GM23338 (cell line): Measurements from ENCODE around the gene TTC23. TPM values are rescaled to one million over a fixed set of nuclear protein-coding genes. Genes with fewer than 3 reads are reported as not detected.

Source experiments
- ATAC-seq: fragments of 200-7000 bp; cut with Tn5 transposase; 3 replicates; pipeline ENCODE4 v1.9.1; 2020
- DNase-seq: peaks from one replicate; pipeline ENCODE4 v3.0.0-alpha.2; 2015; ENCODE audit warnings: low spot score
- H2AFZ ChIP-seq: fragments of 200-600 bp; sonication (generic); 2 replicates; pipeline ENCODE4 v1.8.0; 2016; ENCODE audit warnings: antibody characterized with exemption, mild to moderate bottlenecking, moderate library complexity
- H3F3A ChIP-seq: fragments of 200-600 bp; sonication (generic); replicated peaks from 2 replicates; pipeline ENCODE4 v1.8.0; 2017; ENCODE audit warnings: antibody characterized with exemption, mixed run types, low read depth
- H3K27ac ChIP-seq: fragments of 200-600 bp; sonication (generic); 2 replicates; pipeline ENCODE4 v1.6.1; 2016; ENCODE audit warnings: low read depth
- H3K27me3 ChIP-seq: fragments of 200-600 bp; sonication (generic); 2 replicates; pipeline ENCODE4 v1.8.0; 2016; ENCODE audit warnings: mild to moderate bottlenecking, mixed run types, moderate library complexity; ENCODE audit not compliant: insufficient read depth
- H3K36me3 ChIP-seq: fragments of 200-600 bp; sonication (generic); 2 replicates; pipeline ENCODE4 v1.8.0; 2016; ENCODE audit warnings: mild to moderate bottlenecking; ENCODE audit not compliant: insufficient read depth
- H3K4me1 ChIP-seq: fragments of 200-600 bp; sonication (generic); 2 replicates; pipeline ENCODE4 v1.8.0; 2016; ENCODE audit warnings: mild to moderate bottlenecking, moderate library complexity; ENCODE audit not compliant: insufficient read depth
- H3K4me2 ChIP-seq: fragments of 200-600 bp; sonication (generic); 2 replicates; pipeline ENCODE4 v1.7.1; 2017; ENCODE audit warnings: mixed run types
- H3K4me3 ChIP-seq: fragments of 200-600 bp; sonication (generic); 2 replicates; pipeline ENCODE4 v1.6.1; 2016; ENCODE audit warnings: mixed run types
- H3K79me2 ChIP-seq: fragments of 200-600 bp; sonication (generic); replicated peaks from 2 replicates; pipeline ENCODE4 v1.8.0; 2017; ENCODE audit warnings: mild to moderate bottlenecking; ENCODE audit not compliant: insufficient read depth
- H3K9me2 ChIP-seq: fragments of 200-600 bp; sonication (generic); 2 replicates; pipeline ENCODE4 v1.8.0; 2017; ENCODE audit not compliant: insufficient read depth
- H4K20me1 ChIP-seq: fragments of 200-600 bp; sonication (generic); replicated peaks from 2 replicates; pipeline ENCODE4 v1.8.0; 2017; ENCODE audit warnings: mild to moderate bottlenecking; ENCODE audit not compliant: insufficient read depth
- H3K27ac Mint-ChIP-seq: 2 replicates; pipeline ENCODE4 v1.8.0; 2020; ENCODE audit warnings: inconsistent platforms, mild to moderate bottlenecking, moderate library complexity, mixed read lengths
- H3K27me3 Mint-ChIP-seq: 3 replicates; pipeline ENCODE4 v1.8.0; 2022; ENCODE audit warnings: low read depth, mild to moderate bottlenecking, moderate library complexity, mixed read lengths, inconsistent platforms; ENCODE audit not compliant: insufficient read depth, poor library complexity
- H3K36me3 Mint-ChIP-seq: 3 replicates; pipeline ENCODE4 v1.8.0; 2021; ENCODE audit warnings: low read depth, mild to moderate bottlenecking, inconsistent platforms, moderate library complexity, mixed read lengths
- H3K4me1 Mint-ChIP-seq: 3 replicates; pipeline ENCODE4 v1.8.0; 2020; ENCODE audit warnings: mild to moderate bottlenecking, inconsistent platforms, mixed read lengths
- H3K4me3 Mint-ChIP-seq: 3 replicates; pipeline ENCODE4 v1.8.0; 2021; ENCODE audit warnings: moderate library complexity, mild to moderate bottlenecking, inconsistent platforms, mixed read lengths
- H3K9me3 Mint-ChIP-seq: 3 replicates; pipeline ENCODE4 v1.8.0; 2020; ENCODE audit warnings: moderate library complexity, mild to moderate bottlenecking, inconsistent platforms, mixed read lengths
- CREB1 ChIP-seq: fragments of 250-450 bp; sonication (Bioruptor Pico); IDR thresholded peaks from 2 replicates; pipeline ENCODE4 v1.5.0; 2020; ENCODE audit warnings: low read depth, mild to moderate bottlenecking, moderate library complexity
- CTCF ChIP-seq, 2 experiments: fragments of 200-600 bp in 1 of 2; sonication (generic) in 1 of 2; conservative IDR thresholded peaks; 2 replicates each; pipeline versions ENCODE4 v1.5.1 to v1.6.1; 2016 to 2017; ENCODE audit warnings: antibody characterized with exemption in 2 of 2, low read depth in 2 of 2, mild to moderate bottlenecking in 2 of 2, moderate library complexity in 1 of 2
- EZH2 ChIP-seq: fragments of 200-600 bp; sonication (generic); IDR thresholded peaks from one replicate; pipeline ENCODE4 v1.8.0; 2017; ENCODE audit warnings: antibody characterized with exemption, mild to moderate bottlenecking, low read depth; ENCODE audit not compliant: unreplicated experiment
- EZH2phosphoT487 ChIP-seq: fragments of 200-600 bp; sonication (generic); IDR thresholded peaks from one replicate; pipeline ENCODE4 v1.8.1; 2018; ENCODE audit warnings: antibody characterized with exemption; ENCODE audit not compliant: unreplicated experiment
- NANOG ChIP-seq: IDR thresholded peaks from 2 replicates; pipeline ENCODE4 v1.6.1; 2016; ENCODE audit warnings: antibody characterized with exemption, borderline replicate concordance
- POLR2AphosphoS5 ChIP-seq: IDR thresholded peaks from 2 replicates; pipeline ENCODE4 v1.6.1; 2016; ENCODE audit warnings: antibody characterized with exemption, low read depth
- STAT1 ChIP-seq: IDR thresholded peaks from one replicate; pipeline ENCODE4 v1.6.1; 2016; ENCODE audit warnings: antibody characterized with exemption; ENCODE audit not compliant: unreplicated experiment
- ZNF114 ChIP-seq: fragments of 250-450 bp; sonication (Bioruptor Pico); IDR thresholded peaks from 2 replicates; pipeline ENCODE4 v1.5.0; 2020; ENCODE audit warnings: mild to moderate bottlenecking, moderate library complexity
- ZNF331 ChIP-seq: fragments of 250-450 bp; sonication (Bioruptor Pico); IDR thresholded peaks from 2 replicates; pipeline ENCODE4 v1.5.0; 2020; ENCODE audit warnings: low read depth, mild to moderate bottlenecking, moderate library complexity
- polyA plus RNA-seq: library from polyadenylated mRNA; unstranded; fragments of >200 nt; fragmentation: Nextera tagmentation; extraction: Ambion mirVana; gene quantifications from 2 replicates; pipeline ENCODE4 v1.2.1, GENCODE V29; 2016
- total RNA-seq: library from RNA; depleted of rRNA; stranded (reverse); fragments of >200 nt; shearing (Covaris generic); gene quantifications from 2 replicates; pipeline ENCODE4 v1.2.3, GENCODE V29; 2014
- TF ChIP-seq, protein P1 (sequence below): fragments of 250-450 bp; sonication (Bioruptor Pico); IDR thresholded peaks from 2 replicates; pipeline ENCODE4 v1.5.0; 2020; ENCODE audit warnings: mild to moderate bottlenecking, moderate library complexity
- TF ChIP-seq, protein P2 (sequence below): IDR thresholded peaks from one replicate; pipeline ENCODE4 v1.6.1; 2018; ENCODE audit warnings: antibody characterized with exemption; ENCODE audit not compliant: unreplicated experiment

TTC23 gene
- total and polyA plus RNA-seq, 2 experiments from 2014 or later = 6.3 to 25.2 TPM

DNA sequence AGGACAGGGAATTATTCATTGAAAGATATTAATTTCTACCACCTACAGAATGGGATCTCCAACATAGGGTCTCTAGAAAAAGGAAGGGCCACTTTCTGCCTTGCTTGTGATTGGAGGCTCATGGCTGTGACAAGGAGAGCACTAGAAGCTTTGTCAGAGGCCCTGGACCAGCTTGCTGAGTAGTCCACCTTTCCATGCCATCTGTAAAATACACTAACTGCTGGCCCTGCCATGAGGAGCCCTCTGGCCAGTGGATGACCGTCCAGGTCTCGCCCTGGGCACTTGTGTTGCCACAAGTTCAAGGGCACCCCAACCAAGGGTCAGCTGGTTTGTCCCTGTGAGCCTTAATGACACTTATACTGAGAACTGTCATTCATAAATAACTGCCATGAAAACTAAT, 146.1 kb downstream of the TTC23 start:
- Histone ChIP-seq H3K4me2 (no peak overlapping the region), H3K36me3 (no peaks in the 10 kb centered on the region), H3K79me2 (no peaks in the 10 kb centered on the region), H3K27ac (no peak overlapping the region), H3K27me3 (peaks cover 60% of the 10 kb centered on the region), H3K4me1 (no peaks in the 10 kb centered on the region), H3F3A (0 out of 2 replicates have a peak, but pooled peaks cover 9% of the 10 kb centered on the region), H4K20me1 (peaks cover 5% of the 10 kb centered on the region; the same call in 1 of the 2 replicates), H3K4me3 (no peak overlapping the region), H3K9me2 (no peaks in the 10 kb centered on the region), H2AFZ (no peak overlapping the region)
- Mint-ChIP-seq H3K9me3 (no peaks in the 10 kb centered on the region), H3K36me3 (no peaks in the 10 kb centered on the region), H3K4me1 (peaks cover 5% of the 10 kb centered on the region; the same call in 2 of the 3 replicates), H3K27ac (no peak overlapping the region), H3K27me3 (peaks cover 41% of the 10 kb centered on the region), H3K4me3 (no peak overlapping the region)
- no peak for DNase-seq
- TF ChIP-seq STAT1 (no peak), CTCF (conservative IDR thresholded peaks at IDR 0.05; ENCODE audit: low read depth in 2 of 2) (no peak), ZNF331 (CRISPR knock-in tag) (no peak), CREB1 (CRISPR knock-in tag) (no peak), NANOG (no peak), EZH2phosphoT487 (no peak), EZH2 (no peak), POLR2AphosphoS5 (no peak), ZNF114 (CRISPR knock-in tag) (no peak)
- TF ChIP-seq, protein P1, sequence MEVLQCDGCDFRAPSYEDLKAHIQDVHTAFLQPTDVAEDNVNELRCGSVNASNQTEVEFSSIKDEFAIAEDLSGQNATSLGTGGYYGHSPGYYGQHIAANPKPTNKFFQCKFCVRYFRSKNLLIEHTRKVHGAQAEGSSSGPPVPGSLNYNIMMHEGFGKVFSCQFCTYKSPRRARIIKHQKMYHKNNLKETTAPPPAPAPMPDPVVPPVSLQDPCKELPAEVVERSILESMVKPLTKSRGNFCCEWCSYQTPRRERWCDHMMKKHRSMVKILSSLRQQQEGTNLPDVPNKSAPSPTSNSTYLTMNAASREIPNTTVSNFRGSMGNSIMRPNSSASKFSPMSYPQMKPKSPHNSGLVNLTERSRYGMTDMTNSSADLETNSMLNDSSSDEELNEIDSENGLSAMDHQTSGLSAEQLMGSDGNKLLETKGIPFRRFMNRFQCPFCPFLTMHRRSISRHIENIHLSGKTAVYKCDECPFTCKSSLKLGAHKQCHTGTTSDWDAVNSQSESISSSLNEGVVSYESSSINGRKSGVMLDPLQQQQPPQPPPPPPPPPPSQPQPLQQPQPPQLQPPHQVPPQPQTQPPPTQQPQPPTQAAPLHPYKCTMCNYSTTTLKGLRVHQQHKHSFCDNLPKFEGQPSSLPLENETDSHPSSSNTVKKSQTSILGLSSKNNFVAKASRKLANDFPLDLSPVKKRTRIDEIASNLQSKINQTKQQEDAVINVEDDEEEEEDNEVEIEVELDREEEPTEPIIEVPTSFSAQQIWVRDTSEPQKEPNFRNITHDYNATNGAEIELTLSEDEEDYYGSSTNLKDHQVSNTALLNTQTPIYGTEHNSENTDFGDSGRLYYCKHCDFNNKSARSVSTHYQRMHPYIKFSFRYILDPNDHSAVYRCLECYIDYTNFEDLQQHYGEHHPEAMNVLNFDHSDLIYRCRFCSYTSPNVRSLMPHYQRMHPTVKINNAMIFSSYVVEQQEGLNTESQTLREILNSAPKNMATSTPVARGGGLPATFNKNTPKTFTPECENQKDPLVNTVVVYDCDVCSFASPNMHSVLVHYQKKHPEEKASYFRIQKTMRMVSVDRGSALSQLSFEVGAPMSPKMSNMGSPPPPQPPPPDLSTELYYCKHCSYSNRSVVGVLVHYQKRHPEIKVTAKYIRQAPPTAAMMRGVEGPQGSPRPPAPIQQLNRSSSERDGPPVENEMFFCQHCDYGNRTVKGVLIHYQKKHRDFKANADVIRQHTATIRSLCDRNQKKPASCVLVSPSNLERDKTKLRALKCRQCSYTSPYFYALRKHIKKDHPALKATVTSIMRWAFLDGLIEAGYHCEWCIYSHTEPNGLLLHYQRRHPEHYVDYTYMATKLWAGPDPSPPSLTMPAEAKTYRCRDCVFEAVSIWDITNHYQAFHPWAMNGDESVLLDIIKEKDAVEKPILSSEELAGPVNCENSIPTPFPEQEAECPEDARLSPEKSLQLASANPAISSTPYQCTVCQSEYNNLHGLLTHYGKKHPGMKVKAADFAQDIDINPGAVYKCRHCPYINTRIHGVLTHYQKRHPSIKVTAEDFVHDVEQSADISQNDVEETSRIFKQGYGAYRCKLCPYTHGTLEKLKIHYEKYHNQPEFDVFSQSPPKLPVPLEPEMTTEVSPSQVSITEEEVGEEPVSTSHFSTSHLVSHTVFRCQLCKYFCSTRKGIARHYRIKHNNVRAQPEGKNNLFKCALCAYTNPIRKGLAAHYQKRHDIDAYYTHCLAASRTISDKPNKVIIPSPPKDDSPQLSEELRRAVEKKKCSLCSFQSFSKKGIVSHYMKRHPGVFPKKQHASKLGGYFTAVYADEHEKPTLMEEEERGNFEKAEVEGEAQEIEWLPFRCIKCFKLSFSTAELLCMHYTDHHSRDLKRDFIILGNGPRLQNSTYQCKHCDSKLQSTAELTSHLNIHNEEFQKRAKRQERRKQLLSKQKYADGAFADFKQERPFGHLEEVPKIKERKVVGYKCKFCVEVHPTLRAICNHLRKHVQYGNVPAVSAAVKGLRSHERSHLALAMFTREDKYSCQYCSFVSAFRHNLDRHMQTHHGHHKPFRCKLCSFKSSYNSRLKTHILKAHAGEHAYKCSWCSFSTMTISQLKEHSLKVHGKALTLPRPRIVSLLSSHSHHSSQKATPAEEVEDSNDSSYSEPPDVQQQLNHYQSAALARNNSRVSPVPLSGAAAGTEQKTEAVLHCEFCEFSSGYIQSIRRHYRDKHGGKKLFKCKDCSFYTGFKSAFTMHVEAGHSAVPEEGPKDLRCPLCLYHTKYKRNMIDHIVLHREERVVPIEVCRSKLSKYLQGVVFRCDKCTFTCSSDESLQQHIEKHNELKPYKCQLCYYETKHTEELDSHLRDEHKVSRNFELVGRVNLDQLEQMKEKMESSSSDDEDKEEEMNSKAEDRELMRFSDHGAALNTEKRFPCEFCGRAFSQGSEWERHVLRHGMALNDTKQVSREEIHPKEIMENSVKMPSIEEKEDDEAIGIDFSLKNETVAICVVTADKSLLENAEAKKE = no peak
- TF ChIP-seq, protein P2, sequence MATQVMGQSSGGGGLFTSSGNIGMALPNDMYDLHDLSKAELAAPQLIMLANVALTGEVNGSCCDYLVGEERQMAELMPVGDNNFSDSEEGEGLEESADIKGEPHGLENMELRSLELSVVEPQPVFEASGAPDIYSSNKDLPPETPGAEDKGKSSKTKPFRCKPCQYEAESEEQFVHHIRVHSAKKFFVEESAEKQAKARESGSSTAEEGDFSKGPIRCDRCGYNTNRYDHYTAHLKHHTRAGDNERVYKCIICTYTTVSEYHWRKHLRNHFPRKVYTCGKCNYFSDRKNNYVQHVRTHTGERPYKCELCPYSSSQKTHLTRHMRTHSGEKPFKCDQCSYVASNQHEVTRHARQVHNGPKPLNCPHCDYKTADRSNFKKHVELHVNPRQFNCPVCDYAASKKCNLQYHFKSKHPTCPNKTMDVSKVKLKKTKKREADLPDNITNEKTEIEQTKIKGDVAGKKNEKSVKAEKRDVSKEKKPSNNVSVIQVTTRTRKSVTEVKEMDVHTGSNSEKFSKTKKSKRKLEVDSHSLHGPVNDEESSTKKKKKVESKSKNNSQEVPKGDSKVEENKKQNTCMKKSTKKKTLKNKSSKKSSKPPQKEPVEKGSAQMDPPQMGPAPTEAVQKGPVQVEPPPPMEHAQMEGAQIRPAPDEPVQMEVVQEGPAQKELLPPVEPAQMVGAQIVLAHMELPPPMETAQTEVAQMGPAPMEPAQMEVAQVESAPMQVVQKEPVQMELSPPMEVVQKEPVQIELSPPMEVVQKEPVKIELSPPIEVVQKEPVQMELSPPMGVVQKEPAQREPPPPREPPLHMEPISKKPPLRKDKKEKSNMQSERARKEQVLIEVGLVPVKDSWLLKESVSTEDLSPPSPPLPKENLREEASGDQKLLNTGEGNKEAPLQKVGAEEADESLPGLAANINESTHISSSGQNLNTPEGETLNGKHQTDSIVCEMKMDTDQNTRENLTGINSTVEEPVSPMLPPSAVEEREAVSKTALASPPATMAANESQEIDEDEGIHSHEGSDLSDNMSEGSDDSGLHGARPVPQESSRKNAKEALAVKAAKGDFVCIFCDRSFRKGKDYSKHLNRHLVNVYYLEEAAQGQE = no peak
- ATAC-seq = no peak
